Body of pancreas (tissue), 4 donors: ENCODE measurements around the gene MOB4. TPM values are rescaled to one million over a fixed set of nuclear protein-coding genes. Genes with fewer than 3 reads are reported as not detected.

ENCODE experiments used
- ATAC-seq: fragments of 150-250 bp; one replicate; pipeline ENCODE4 v1.9.1; 2016
- DNase-seq, 4 donors: peaks; one replicate each; pipeline ENCODE4 v3.0.0-alpha.2; 2019
- H3K27ac ChIP-seq, 4 donors: fragments of 200-600 bp; sonication (generic); 1 replicate in 3 of 4; 2 replicates in 1 of 4; pipeline versions ENCODE4 v1.5.1 to v1.6.1; 2016 to 2019; ENCODE audit warnings: mild to moderate bottlenecking in 1 of 4, mixed read lengths in 1 of 4, moderate library complexity in 1 of 4
- H3K27me3 ChIP-seq, 2 donors: fragments of 200-600 bp; sonication (generic); one replicate each; pipeline ENCODE4 v1.6.0; 2016; ENCODE audit warnings: mild to moderate bottlenecking in 1 of 2
- H3K36me3 ChIP-seq, 2 donors: fragments of 200-600 bp; sonication (generic); replicated peaks in 1 of 2; 2 replicates each; pipeline ENCODE4 v1.5.1; 2016; ENCODE audit warnings: low read depth in 2 of 2; ENCODE audit not compliant: insufficient read depth in 1 of 2
- H3K4me1 ChIP-seq: fragments of 200-600 bp; sonication (generic); one replicate; pipeline ENCODE4 v1.6.0; 2016
- H3K4me3 ChIP-seq, 2 donors: fragments of 200-600 bp; sonication (generic); 1 replicate in 1 of 2; 2 replicates in 1 of 2; pipeline ENCODE4 v1.5.1; 2016 to 2019
- H3K9me3 ChIP-seq, 3 donors: fragments of 200-600 bp; sonication (generic); 1 replicate in 2 of 3; 2 replicates in 1 of 3; pipeline ENCODE4 v1.5.1; 2016
- CTCF ChIP-seq, 7 experiments: fragments of 450-650 bp in 4 of 7; fragments of 200-600 bp in 3 of 7; sonication (generic) in 3 of 7; IDR thresholded peaks; one replicate each; pipeline ENCODE4 v1.5.1; 2016 to 2019; ENCODE audit warnings: antibody characterized with exemption in 7 of 7
- POLR2A ChIP-seq, 3 donors: fragments of 450-650 bp; IDR thresholded peaks; one replicate each; pipeline ENCODE4 v1.6.1; 2016; ENCODE audit warnings: antibody characterized with exemption in 3 of 3, mild to moderate bottlenecking in 2 of 3
- WGBS, 2 donors: methylation state at CpG; one replicate each; pipeline ENCODE4 v1.1.5; 2017; 5-methylcytosine and 5-hydroxymethylcytosine counted together
- intact Hi-C: fragments of 100-400 bp; cut with DNase I; formaldehyde crosslinking; loops from one replicate; pipeline ENCODE4 v1.15.1; 2023
- total RNA-seq, 2 donors: library from RNA; depleted of rRNA; stranded (reverse); fragments of >200 nt; gene quantifications; one replicate each; pipeline ENCODE4 v1.1.0, GENCODE V29; 2016

The MOB4 gene
- total RNA-seq, 2 donors from 2014 or later, result 5.3 to 16.1 TPM

- H3K4me3 ChIP-seq, result no peak overlapping the region
- H3K4me1 ChIP-seq, result no peaks in the 10 kb centered on the region
- DNase-seq (no peak), ATAC-seq (no peak)
- no peaks in the 10 kb centered on the region for H3K9me3 ChIP-seq
- no peaks in the 10 kb centered on the region for H3K27me3 ChIP-seq
- no peak overlapping the region for H3K27ac ChIP-seq
- peaks cover 0 to 10% of the 10 kb centered on the region in 2 donors for H3K36me3 ChIP-seq
- TF ChIP-seq POLR2A (IDR thresholded peaks at IDR 0.05), result no peak
- intact Hi-C loops, result no loop called here
These were observed 39.6 kb downstream of the MOB4 start for GRCh38 chr2:197555467-197555866.

- Histone ChIP-seq H3K4me3 (no peak overlapping the region), H3K27me3 (no peaks in the 10 kb centered on the region), H3K27ac (no peak overlapping the region), H3K36me3 (peaks cover 0 to 10% of the 10 kb centered on the region in 2 donors), H3K4me1 (no peaks in the 10 kb centered on the region), H3K9me3 (no peaks in the 10 kb centered on the region)
- intact Hi-C loops, result no loop called here
- TF ChIP-seq CTCF (IDR thresholded peaks at IDR 0.05) (no peak), POLR2A (IDR thresholded peaks at IDR 0.05) (no peak)
- ATAC-seq (no peak), DNase-seq (no peak)
- 63 to 66% methylated on average over 1 of the region's 1 CpG for WGBS, 2 donors
These were observed 40.6 kb downstream of the MOB4 start for GRCh38 chr2:197556456-197556855.

- TF ChIP-seq CTCF (IDR thresholded peaks at IDR 0.05), result no peak
- TF ChIP-seq POLR2A (IDR thresholded peaks at IDR 0.05), result no peak
- WGBS, 2 donors, result 90 to 93% methylated on average over 3 of the region's 3 CpGs
- H3K36me3 ChIP-seq, result peaks cover 0 to 6% of the 10 kb centered on the region in 2 donors
These were observed 42.5 kb downstream of the MOB4 start for GRCh38 chr2:197558393-197558792.

GRCh38 chr2:197559681-197560080, 43.8 kb downstream of the MOB4 start:
- DNase-seq, result no peak
- Histone ChIP-seq H3K36me3 (no peaks in the 10 kb centered on the region), H3K27me3 (no peaks in the 10 kb centered on the region), H3K9me3 (no peaks in the 10 kb centered on the region), H3K4me3 (no peak overlapping the region), H3K27ac (no peak overlapping the region), H3K4me1 (no peaks in the 10 kb centered on the region)
- 92 to 98% methylated on average over 5 of the region's 5 CpGs for WGBS, 2 donors
- no peak for ATAC-seq
- intact Hi-C loops, result no loop called here
- TF ChIP-seq CTCF (IDR thresholded peaks at IDR 0.05) (no peak), POLR2A (IDR thresholded peaks at IDR 0.05) (no peak)

More at GRCh38 chr2:197558393-197558792, 42.5 kb downstream of the MOB4 start:
- Histone ChIP-seq H3K4me1 (no peaks in the 10 kb centered on the region), H3K4me3 (no peak overlapping the region), H3K9me3 (no peaks in the 10 kb centered on the region), H3K27me3 (no peaks in the 10 kb centered on the region), H3K27ac (no peak overlapping the region)
- intact Hi-C loops, result no loop called here
- DNase-seq (no peak), ATAC-seq (no peak)

GRCh38 chr2:197560146-197560665, 44.3 kb downstream of the MOB4 start:
- no peak overlapping the region for H3K4me3 ChIP-seq
- no peak for TF ChIP-seq CTCF (IDR thresholded peaks at IDR 0.05)
- no peak for TF ChIP-seq POLR2A (IDR thresholded peaks at IDR 0.05)
- WGBS, 2 donors, result 94% methylated on average over 9 of the region's 9 CpGs
- no peak for DNase-seq
- H3K9me3 ChIP-seq, result no peaks in the 10 kb centered on the region
- no peaks in the 10 kb centered on the region for H3K36me3 ChIP-seq
- H3K27ac ChIP-seq, result no peak overlapping the region
- no peak for ATAC-seq
- H3K4me1 ChIP-seq, result no peaks in the 10 kb centered on the region
- intact Hi-C loops, result no loop called here
- H3K27me3 ChIP-seq, result no peaks in the 10 kb centered on the region
